H1 (cell line): Measurements from ENCODE around the gene KCNIP3. TPM values are rescaled to one million over a fixed set of nuclear protein-coding genes. Genes with fewer than 3 reads are reported as not detected.

Source experiments
- CTCF ChIA-PET: fragments of 300-600 bp; sonication (Branson Sonifier 250); formaldehyde crosslinking; loops from one replicate; lab custom pipeline; 2021; ENCODE audit not compliant: partially characterized antibody; lab: Charles Lee
- POLR2A ChIA-PET: fragments of 300-600 bp; sonication (Branson Sonifier 250); formaldehyde crosslinking; loops from one replicate; lab custom pipeline; 2021; ENCODE audit warnings: inconsistent platforms; ENCODE audit not compliant: partially characterized antibody; lab: Charles Lee
- DNase-seq, 2 experiments: peaks; one replicate each; pipeline versions ENCODE4 v3.0.0 to v3.0.0-alpha.2; 2010 to 2022; ENCODE audit warnings: low spot score in 2 of 2, low read depth in 1 of 2, mixed read lengths in 1 of 2
- FAIRE-seq: peaks from 2 replicates; lab custom pipeline; 2011; peaks lifted over from hg19 to GRCh38; lab: Jason Lieb, UNC
- H2AFZ ChIP-seq: 2 replicates; pipeline ENCODE4 v1.8.1; 2012; ENCODE audit warnings: low read length, inconsistent platforms
- H2AK5ac ChIP-seq: 2 replicates; pipeline ENCODE4 v1.6.1; 2013; ENCODE audit warnings: low read depth, low read length
- H2BK120ac ChIP-seq: replicated peaks from 2 replicates; pipeline ENCODE3; 2013; ENCODE audit warnings: low read depth, low read length, inconsistent platforms
- H2BK12ac ChIP-seq: 2 replicates; pipeline ENCODE4 v1.6.1; 2013; ENCODE audit warnings: low read depth, low read length
- H2BK15ac ChIP-seq: 2 replicates; pipeline ENCODE4 v1.6.1; 2013; ENCODE audit warnings: low read length
- H2BK20ac ChIP-seq: 2 replicates; pipeline ENCODE4 v1.6.1; 2013; ENCODE audit warnings: low read length
- H2BK5ac ChIP-seq: 2 replicates; pipeline ENCODE4 v1.6.1; 2013; ENCODE audit warnings: low read depth, low read length
- H3K14ac ChIP-seq: 2 replicates; pipeline ENCODE4 v1.6.1; 2013; ENCODE audit warnings: inconsistent platforms; ENCODE audit not compliant: insufficient read length
- H3K18ac ChIP-seq: 2 replicates; pipeline ENCODE4 v1.6.1; 2013; ENCODE audit warnings: low read length; ENCODE audit errors: extremely low read depth
- H3K23ac ChIP-seq: 2 replicates; pipeline ENCODE4 v1.6.1; 2013; ENCODE audit warnings: inconsistent platforms; ENCODE audit not compliant: insufficient read length
- H3K23me2 ChIP-seq: 2 replicates; pipeline ENCODE4 v1.6.1; 2013; ENCODE audit warnings: low read depth, low read length
- H3K27ac ChIP-seq: 2 replicates; pipeline ENCODE4 v1.6.1; 2011; ENCODE audit warnings: low read depth, low read length, inconsistent platforms
- H3K27me3 ChIP-seq, 4 experiments: replicated peaks in 1 of 4; 1 replicate in 1 of 4; 2 replicates in 3 of 4; pipeline versions ENCODE4 v1.6.1 to v1.8.1; 2011 to 2013; ENCODE audit warnings: low read length in 3 of 4, mild to moderate bottlenecking in 3 of 4, inconsistent platforms in 2 of 4, mixed read lengths in 2 of 4, moderate library complexity in 1 of 4; ENCODE audit not compliant: control insufficient read depth in 3 of 4, insufficient read depth in 3 of 4; ENCODE audit errors: extremely low read depth in 1 of 4
- H3K36me3 ChIP-seq, 4 experiments: 2 replicates each; pipeline versions ENCODE4 v1.6.1 to v1.8.1; 2011 to 2013; ENCODE audit warnings: mild to moderate bottlenecking in 4 of 4, low read length in 3 of 4, moderate library complexity in 2 of 4, control low read depth in 1 of 4, inconsistent platforms in 1 of 4; ENCODE audit not compliant: insufficient read depth in 4 of 4, control insufficient read depth in 2 of 4
- H3K4ac ChIP-seq: replicated peaks from 2 replicates; pipeline ENCODE3; 2013; ENCODE audit warnings: low read length, low read depth, mixed read lengths, inconsistent platforms; ENCODE audit not compliant: insufficient read length
- H3K4me1 ChIP-seq, 4 experiments: replicated peaks in 1 of 4; 1 replicate in 1 of 4; 2 replicates in 3 of 4; pipeline versions ENCODE4 v1.6.1 to v1.8.1; 2011 to 2013; ENCODE audit warnings: low read length in 3 of 4, inconsistent platforms in 2 of 4, mixed read lengths in 1 of 4; ENCODE audit not compliant: insufficient read depth in 4 of 4, control insufficient read depth in 3 of 4
- H3K4me2 ChIP-seq, 2 experiments: 2 replicates each; pipeline versions ENCODE4 v1.6.1 to v1.8.1; 2011 to 2013; ENCODE audit warnings: low read depth in 2 of 2, low read length in 2 of 2, control low read depth in 1 of 2, inconsistent platforms in 1 of 2, mild to moderate bottlenecking in 1 of 2; ENCODE audit not compliant: insufficient read depth in 1 of 2
- H3K4me3 ChIP-seq, 4 experiments: fragments of 200-600, 300-600 bp in 1 of 4; sonication (generic), shearing (Covaris generic), sonication (Bioruptor Twin) in 1 of 4; 2 replicates each; pipeline versions ENCODE4 v1.5.1 to v1.8.1; 2011 to 2016; ENCODE audit warnings: low read length in 4 of 4, low read depth in 3 of 4, control low read depth in 2 of 4, inconsistent platforms in 2 of 4, mild to moderate bottlenecking in 2 of 4, mixed read lengths in 1 of 4, moderate library complexity in 1 of 4; ENCODE audit not compliant: insufficient read depth in 2 of 4; ENCODE audit errors: extremely low read depth in 1 of 4
- H3K56ac ChIP-seq: replicated peaks from 2 replicates; pipeline ENCODE3; 2013; ENCODE audit warnings: low read depth, mild to moderate bottlenecking, mixed read lengths, low read length, inconsistent platforms; ENCODE audit not compliant: insufficient read length
- H3K79me1 ChIP-seq: 2 replicates; pipeline ENCODE4 v1.6.1; 2013; ENCODE audit warnings: low read depth, low read length, control low read depth
- H3K79me2 ChIP-seq, 2 experiments: 2 replicates each; pipeline versions ENCODE4 v1.6.1 to v1.8.1; 2012 to 2013; ENCODE audit warnings: low read length in 2 of 2, mild to moderate bottlenecking in 2 of 2, inconsistent platforms in 1 of 2; ENCODE audit not compliant: insufficient read depth in 2 of 2, control insufficient read depth in 1 of 2
- H3K9ac ChIP-seq, 4 experiments: replicated peaks in 1 of 4; 1 replicate in 1 of 4; 2 replicates in 3 of 4; pipeline versions ENCODE4 v1.6.1 to v1.8.1; 2011 to 2013; ENCODE audit warnings: low read depth in 3 of 4, low read length in 3 of 4, control low read depth in 2 of 4, mild to moderate bottlenecking in 2 of 4, moderate library complexity in 2 of 4, inconsistent platforms in 1 of 4; ENCODE audit errors: extremely low read depth in 1 of 4
- H3K9me3 ChIP-seq, 2 experiments: 2 replicates each; pipeline versions ENCODE4 v1.6.1 to v1.8.1; 2012 to 2013; ENCODE audit warnings: mild to moderate bottlenecking in 2 of 2, moderate library complexity in 2 of 2, control low read depth in 1 of 2, inconsistent platforms in 1 of 2, low read depth in 1 of 2, low read length in 1 of 2, mixed read lengths in 1 of 2; ENCODE audit not compliant: insufficient read depth in 2 of 2
- H4K20me1 ChIP-seq, 2 experiments: replicated peaks in 1 of 2; 2 replicates each; pipeline versions ENCODE3 to v1.8.1; 2011 to 2013; ENCODE audit warnings: inconsistent platforms in 2 of 2, low read length in 2 of 2, mild to moderate bottlenecking in 1 of 2; ENCODE audit not compliant: insufficient read depth in 2 of 2, control insufficient read depth in 1 of 2
- H4K5ac ChIP-seq: 2 replicates; pipeline ENCODE4 v1.6.1; 2013; ENCODE audit warnings: low read length, low read depth, mixed read lengths, inconsistent platforms; ENCODE audit not compliant: insufficient read length
- H4K8ac ChIP-seq: 2 replicates; pipeline ENCODE4 v1.8.0; 2013; ENCODE audit warnings: mild to moderate bottlenecking, moderate library complexity, low read length, inconsistent platforms; ENCODE audit not compliant: insufficient read depth; ENCODE audit errors: extremely low read depth
- H4K91ac ChIP-seq: replicated peaks from 2 replicates; pipeline ENCODE3; 2013; ENCODE audit warnings: low read length, mixed read lengths, inconsistent platforms; ENCODE audit not compliant: insufficient read length
- BRCA1 ChIP-seq: IDR thresholded peaks from 2 replicates; pipeline ENCODE4 v1.6.1; 2012; ENCODE audit warnings: low read depth, low read length, improper control_type of control experiment
- EGR1 ChIP-seq: IDR thresholded peaks from 2 replicates; pipeline ENCODE4 v1.6.1; 2011; ENCODE audit warnings: low read depth, low read length, borderline replicate concordance
- JUND ChIP-seq: IDR thresholded peaks from 2 replicates; pipeline ENCODE4 v1.6.1; 2011; ENCODE audit warnings: mild to moderate bottlenecking, improper control_type of control experiment, low read length
- MAFK ChIP-seq: IDR thresholded peaks from 2 replicates; pipeline ENCODE4 v1.6.1; 2012; ENCODE audit warnings: low read depth, mild to moderate bottlenecking, improper control_type of control experiment, low read length
- PHF8 ChIP-seq: fragments of 200-600 bp; sonication (generic); conservative IDR thresholded peaks from 2 replicates; pipeline ENCODE4 v1.7.1; 2012; ENCODE audit warnings: low read depth, mild to moderate bottlenecking, inconsistent platforms, low read length, moderate library complexity
- SIX5 ChIP-seq: IDR thresholded peaks from 2 replicates; pipeline ENCODE4 v1.6.1; 2011; ENCODE audit warnings: mild to moderate bottlenecking, low read depth, low read length
- SP2 ChIP-seq: IDR thresholded peaks from 2 replicates; pipeline ENCODE4 v1.6.1; 2012; ENCODE audit warnings: mild to moderate bottlenecking, low read length, inconsistent platforms
- SRF ChIP-seq: IDR thresholded peaks from 2 replicates; pipeline ENCODE4 v1.6.1; 2011; ENCODE audit warnings: mild to moderate bottlenecking, low read depth, low read length, moderate library complexity
- WGBS, 2 experiments: shearing (Covaris generic) in 1 of 2; methylation state at CpG; one replicate each; pipeline versions ENCODE4 v1.1.6 to v1.1.7; 2013 to 2015; ENCODE audit warnings: low lambda C conversion rate in 2 of 2, mixed read lengths in 2 of 2, inconsistent platforms in 1 of 2, low coverage in 1 of 2, missing lambda C conversion rate in 1 of 2; ENCODE audit not compliant: insufficient replicate concordance in 2 of 2, insufficient coverage in 1 of 2, insufficient read length in 1 of 2; ENCODE audit errors: extremely low coverage in 1 of 2, missing lambda C conversion rate in 1 of 2; 5-methylcytosine and 5-hydroxymethylcytosine counted together
- polyA plus RNA-seq, 7 experiments: library from polyadenylated mRNA; depleted of rRNA in 3 of 7; stranded (reverse) in 5 of 7; unstranded in 2 of 7; fragments of >200 nt in 5 of 7; fragments of 200-250 nt in 2 of 7; gene quantifications; 1 replicate in 5 of 7; 2 replicates in 1 of 7; 4 replicates in 1 of 7; pipeline versions ENCODE4 v1.2.1 to v1.2.3, GENCODE V29; 2011 to 2013; ENCODE audit warnings: missing spikeins in 2 of 7, mixed read lengths in 2 of 7
- total RNA-seq: library from RNA; stranded (reverse); fragmentation: NEBNext Ultra II Directional; extraction: Animal tissue kit (Norgen Biotek cat#: 25700); gene quantifications from 2 replicates; pipeline ENCODE4 v1.2.1, GENCODE V29; 2021

The KCNIP3 gene
- total and polyA plus RNA-seq, 2 of the 8 experiments (the other 6 are each of a cell fraction or from before 2014, with no cell fraction given) = 0.33 to 1.9 TPM

- Histone ChIP-seq H3K79me1 (no peaks in the 10 kb centered on the region), H2BK12ac (no peak overlapping the region), H2AFZ (no peak overlapping the region), H3K9me3 (peaks cover 66 to 97% of the 10 kb centered on the region in 2 experiments; a peak in 3 of 4 replicates), H4K5ac (no peak overlapping the region), H4K91ac (no peak overlapping the region), H2AK5ac (no peak overlapping the region), H3K27me3 (no peaks in the 10 kb centered on the region), H4K20me1 (no peaks in the 10 kb centered on the region), H3K4ac (no peak overlapping the region), H3K36me3 (no peaks in the 10 kb centered on the region), H2BK120ac (no peak overlapping the region), H3K23me2 (no peaks in the 10 kb centered on the region), H3K4me2 (no peak overlapping the region), H3K27ac (no peak overlapping the region), H3K14ac (no peak overlapping the region), H3K4me3 (no peak overlapping the region), H2BK20ac (no peak overlapping the region), H2BK5ac (no peak overlapping the region), H3K18ac (no peak overlapping the region), H3K56ac (no peak overlapping the region), H4K8ac (no peak overlapping the region), H2BK15ac (no peak overlapping the region), H3K79me2 (no peaks in the 10 kb centered on the region), H3K4me1 (no peaks in the 10 kb centered on the region), H3K9ac (no peak overlapping the region), H3K23ac (no peak overlapping the region)
- FAIRE-seq (no peak), DNase-seq (no peak)
- POLR2A ChIA-PET = no interaction called here
- TF ChIP-seq BRCA1 = no peak
- no peak for TF ChIP-seq SIX5
- no peak for TF ChIP-seq MAFK
- TF ChIP-seq SRF = no peak
- no peak for TF ChIP-seq PHF8
- no peak for TF ChIP-seq JUND
- TF ChIP-seq EGR1 = no peak
- no peak for TF ChIP-seq SP2
- CTCF ChIA-PET = no interaction called here
- WGBS, 2 experiments = 80% methylated on average over 5 of the region's 6 CpGs; no CpG with 5 or more reads in 1 of the 2 experiments
Observed at GRCh38 chr2:95317123-95317500, 20.0 kb downstream of the KCNIP3 start.
